Neural crest cell (in vitro differentiated cells): ENCODE data around the gene AQP5. TPM values are rescaled to one million over a fixed set of nuclear protein-coding genes. Genes with fewer than 3 reads are reported as not detected.

Experiments used
- DNase-seq: peaks from one replicate; pipeline ENCODE4 v3.0.0; 2021; ENCODE audit warnings: low read depth, mixed read lengths, low spot score
- H3K27ac Mint-ChIP-seq: one replicate; pipeline ENCODE4 v1.8.0; 2021; ENCODE audit warnings: mild to moderate bottlenecking, mixed read lengths; ENCODE audit not compliant: unreplicated experiment
- H3K27me3 Mint-ChIP-seq: 2 replicates; pipeline ENCODE4 v1.8.0; 2021; ENCODE audit warnings: low read depth, mild to moderate bottlenecking, mixed read lengths
- H3K36me3 Mint-ChIP-seq: 2 replicates; pipeline ENCODE4 v1.8.0; 2021; ENCODE audit warnings: low read depth, mild to moderate bottlenecking, mixed read lengths
- H3K4me1 Mint-ChIP-seq: 2 replicates; pipeline ENCODE4 v1.8.0; 2021; ENCODE audit warnings: mixed read lengths
- H3K4me3 Mint-ChIP-seq: one replicate; pipeline ENCODE4 v1.8.0; 2021; ENCODE audit warnings: mild to moderate bottlenecking, mixed read lengths
- H3K9me3 Mint-ChIP-seq: 2 replicates; pipeline ENCODE4 v1.8.0; 2021; ENCODE audit warnings: mixed read lengths
- total RNA-seq: library from RNA; stranded (reverse); gene quantifications from 2 replicates; pipeline ENCODE4 v1.2.1, GENCODE V29; 2021
- TF ChIP-seq, protein P1 (sequence below): fragments of 200-600 bp; sonication (generic); conservative IDR thresholded peaks from 2 replicates; pipeline ENCODE4 v1.5.0; 2021; ENCODE audit warnings: antibody characterized with exemption, mild to moderate bottlenecking

The AQP5 gene
- total RNA-seq, 1 donor from 2014 or later, result 1.2 TPM

DNA sequence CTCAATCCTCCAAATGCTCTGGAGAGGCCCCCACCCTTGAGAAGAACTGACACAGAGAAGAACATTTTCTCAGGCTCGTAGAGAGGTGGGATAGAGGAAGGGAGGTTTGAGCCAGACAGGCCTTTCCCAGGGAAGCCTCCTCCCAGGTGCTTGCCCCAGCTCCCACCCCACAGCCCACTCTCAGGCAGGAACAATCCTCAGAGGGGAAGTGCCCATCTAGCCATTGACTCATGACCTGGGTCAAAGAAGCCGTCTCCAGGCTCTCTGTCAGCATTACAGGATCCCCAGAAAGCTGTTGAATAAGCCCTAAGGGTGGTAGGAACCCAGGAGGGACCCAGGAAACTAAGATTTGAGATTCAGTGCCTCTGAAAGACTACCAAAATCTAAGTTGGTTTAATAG, 14.9 kb downstream of the AQP5 start:
- Mint-ChIP-seq H3K9me3 (no peaks in the 10 kb centered on the region), H3K27ac (no peak overlapping the region), H3K4me3 (no peak overlapping the region), H3K27me3 (no peaks in the 10 kb centered on the region), H3K36me3 (no peaks in the 10 kb centered on the region), H3K4me1 (peaks cover 28% of the 10 kb centered on the region)
- TF ChIP-seq, protein P1, sequence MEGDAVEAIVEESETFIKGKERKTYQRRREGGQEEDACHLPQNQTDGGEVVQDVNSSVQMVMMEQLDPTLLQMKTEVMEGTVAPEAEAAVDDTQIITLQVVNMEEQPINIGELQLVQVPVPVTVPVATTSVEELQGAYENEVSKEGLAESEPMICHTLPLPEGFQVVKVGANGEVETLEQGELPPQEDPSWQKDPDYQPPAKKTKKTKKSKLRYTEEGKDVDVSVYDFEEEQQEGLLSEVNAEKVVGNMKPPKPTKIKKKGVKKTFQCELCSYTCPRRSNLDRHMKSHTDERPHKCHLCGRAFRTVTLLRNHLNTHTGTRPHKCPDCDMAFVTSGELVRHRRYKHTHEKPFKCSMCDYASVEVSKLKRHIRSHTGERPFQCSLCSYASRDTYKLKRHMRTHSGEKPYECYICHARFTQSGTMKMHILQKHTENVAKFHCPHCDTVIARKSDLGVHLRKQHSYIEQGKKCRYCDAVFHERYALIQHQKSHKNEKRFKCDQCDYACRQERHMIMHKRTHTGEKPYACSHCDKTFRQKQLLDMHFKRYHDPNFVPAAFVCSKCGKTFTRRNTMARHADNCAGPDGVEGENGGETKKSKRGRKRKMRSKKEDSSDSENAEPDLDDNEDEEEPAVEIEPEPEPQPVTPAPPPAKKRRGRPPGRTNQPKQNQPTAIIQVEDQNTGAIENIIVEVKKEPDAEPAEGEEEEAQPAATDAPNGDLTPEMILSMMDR, result no peak
- no peak for DNase-seq

DNA sequence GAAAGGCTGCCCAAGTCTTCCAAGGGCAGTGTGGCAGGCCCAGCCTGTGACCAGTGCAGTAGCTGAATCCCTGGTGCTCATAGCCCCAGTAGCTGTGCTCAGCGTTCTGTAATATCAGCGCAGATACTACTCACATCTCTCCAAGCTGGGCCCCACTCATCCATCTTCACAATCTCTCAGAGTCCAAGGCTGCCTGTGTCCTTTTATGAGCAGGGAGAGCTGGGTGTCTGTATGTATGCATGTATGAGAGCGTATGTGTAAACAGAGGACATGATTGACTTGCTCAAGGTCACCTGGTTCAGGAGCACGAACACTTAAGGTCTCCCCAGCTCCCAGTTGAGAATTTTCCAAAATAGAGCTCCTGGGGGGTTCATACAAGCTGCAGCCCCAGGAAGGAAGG, 16.5 kb downstream of the AQP5 start:
- no peaks in the 10 kb centered on the region for H3K36me3 Mint-ChIP-seq
- no peak overlapping the region for H3K27ac Mint-ChIP-seq
- DNase-seq, result no peak
- H3K4me1 Mint-ChIP-seq, result peaks cover 28% of the 10 kb centered on the region
- TF ChIP-seq, protein P1, result no peak
- no peaks in the 10 kb centered on the region for H3K9me3 Mint-ChIP-seq
- no peaks in the 10 kb centered on the region for H3K27me3 Mint-ChIP-seq
- no peak overlapping the region for H3K4me3 Mint-ChIP-seq

DNA sequence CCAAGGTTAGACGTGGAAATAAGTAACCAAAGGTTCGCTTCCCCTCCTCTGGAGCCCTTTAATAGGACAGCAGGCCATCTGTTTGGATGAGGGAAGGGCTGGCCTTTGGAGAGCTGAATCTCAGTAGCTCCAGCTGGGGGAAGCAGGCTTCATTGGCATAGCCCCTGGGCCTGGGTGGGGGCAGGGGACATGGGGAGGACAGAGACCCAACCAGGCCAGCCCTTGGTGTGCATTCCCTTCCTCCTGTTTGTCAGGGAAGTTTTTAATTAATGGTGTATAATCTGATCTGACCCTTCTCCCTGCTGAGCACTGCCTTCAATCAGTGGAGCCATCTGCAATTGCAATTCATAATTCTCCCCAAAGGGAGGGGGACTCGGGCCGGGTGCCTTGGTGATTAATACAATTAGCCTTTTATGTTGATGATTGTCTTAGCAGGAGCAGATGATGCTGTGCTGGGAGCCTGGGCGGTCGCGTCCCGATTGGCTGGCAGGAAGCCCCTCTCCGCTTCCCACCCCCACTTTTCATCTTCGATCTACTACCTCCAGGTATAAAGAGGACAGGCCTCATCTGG, 17.4 kb downstream of the AQP5 start:
- Mint-ChIP-seq H3K4me1 (peaks cover 28% of the 10 kb centered on the region), H3K4me3 (no peak overlapping the region), H3K36me3 (no peaks in the 10 kb centered on the region), H3K27me3 (no peaks in the 10 kb centered on the region), H3K27ac (peak overlapping the region; percentile 62), H3K9me3 (no peaks in the 10 kb centered on the region)
- TF ChIP-seq, protein P1, result no peak
- no peak for DNase-seq

DNA sequence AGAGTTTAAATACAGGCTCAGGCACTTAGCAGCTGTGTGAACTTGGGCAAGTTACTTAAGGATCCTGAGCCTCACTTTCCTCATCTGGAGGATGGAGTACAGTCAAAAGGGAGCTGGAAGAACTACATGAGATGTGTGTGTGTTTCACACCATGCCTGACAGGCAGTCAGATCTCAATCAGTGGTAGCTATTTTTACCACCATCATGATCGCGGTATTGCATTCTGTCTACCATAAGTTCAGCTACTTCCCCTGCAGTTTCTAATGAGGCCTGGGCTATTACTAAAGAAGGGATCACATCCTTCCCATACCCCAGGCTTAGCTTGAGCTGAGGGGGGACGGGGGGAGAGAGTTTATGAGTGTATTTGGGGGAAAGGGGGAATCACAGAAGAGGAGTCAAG, 18.1 kb downstream of the AQP5 start:
- Mint-ChIP-seq H3K4me3 (no peak overlapping the region), H3K4me1 (peaks cover 28% of the 10 kb centered on the region), H3K36me3 (no peaks in the 10 kb centered on the region), H3K9me3 (no peaks in the 10 kb centered on the region), H3K27me3 (no peaks in the 10 kb centered on the region), H3K27ac (no peak overlapping the region)
- TF ChIP-seq, protein P1, result no peak
- no peak for DNase-seq

DNA sequence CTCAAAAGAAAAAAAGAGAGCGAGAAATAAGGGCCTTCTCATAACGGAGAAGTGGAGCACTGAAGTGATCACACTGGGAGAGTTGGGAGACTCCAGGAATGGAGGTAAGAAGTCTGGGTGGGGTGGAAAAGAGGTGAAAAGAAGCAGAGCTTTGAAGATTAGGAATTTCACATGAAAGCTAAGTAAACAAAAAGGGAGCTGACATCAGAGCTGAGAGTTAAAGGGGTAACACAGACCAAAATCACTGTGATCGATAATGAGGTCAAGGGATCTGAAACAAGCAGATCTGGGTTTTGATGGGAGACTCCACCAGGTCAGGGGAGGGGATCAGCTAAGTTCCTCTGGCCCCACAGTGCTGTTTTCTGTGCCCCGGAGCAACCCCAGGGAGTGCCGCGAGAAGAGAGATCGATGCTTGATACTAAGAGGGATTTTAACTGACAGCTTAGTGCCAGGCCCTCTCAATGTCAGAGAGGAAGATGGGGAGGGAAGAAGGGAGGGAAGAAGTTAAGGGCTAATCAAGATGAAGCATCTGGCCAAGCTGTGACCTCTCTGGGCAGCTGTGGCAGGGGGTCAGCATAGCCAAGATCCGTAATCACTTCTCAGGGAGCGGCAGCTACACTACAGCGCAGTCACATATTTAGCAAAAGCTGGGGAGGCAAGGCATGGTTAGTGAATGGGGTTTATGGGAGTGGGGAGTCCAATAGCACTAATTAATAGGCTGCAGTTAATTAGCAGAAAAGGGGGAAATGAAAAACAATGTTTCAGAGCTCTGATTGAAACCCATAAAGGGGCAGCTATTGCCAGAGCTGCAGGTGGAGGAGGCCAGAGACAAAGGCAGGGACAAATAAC, 19.1 kb downstream of the AQP5 start:
- Mint-ChIP-seq H3K9me3 (no peaks in the 10 kb centered on the region), H3K27ac (peak overlapping the region; percentile 91), H3K36me3 (no peaks in the 10 kb centered on the region), H3K4me3 (no peak overlapping the region), H3K27me3 (no peaks in the 10 kb centered on the region), H3K4me1 (peaks cover 28% of the 10 kb centered on the region)
- TF ChIP-seq, protein P1, result no peak
- no peak for DNase-seq
